HG03175 (cell line): Measurements from ENCODE around the gene CLASP2.

Source experiments
- ATAC-seq: cut with Tn5 transposase; IDR thresholded peaks from one replicate; pipeline ENCODE4 v1.9.1; 2021; ENCODE audit warnings: mild to moderate bottlenecking, moderate library complexity; ENCODE audit not compliant: unreplicated experiment

Gene CLASP2

DNA sequence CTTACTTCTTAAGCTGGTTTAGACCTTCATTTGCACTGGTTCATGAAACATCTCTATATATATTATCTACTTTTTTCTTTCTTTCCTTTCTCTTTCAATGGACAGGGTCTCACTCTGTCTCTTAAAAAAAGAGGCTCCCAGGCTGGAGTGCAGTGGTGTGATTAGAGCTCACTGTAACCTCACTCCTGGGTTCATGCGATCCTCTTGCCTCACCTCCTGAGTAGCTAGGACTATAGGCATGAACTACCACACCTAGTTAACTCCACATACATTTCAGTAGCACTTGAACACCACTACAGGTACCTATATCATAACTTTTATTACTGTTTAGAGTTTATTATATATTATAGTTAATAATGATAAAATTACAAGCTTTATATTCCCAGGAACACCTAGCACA lies 160.8 kb downstream of the CLASP2 start:
- no peak for ATAC-seq

DNA sequence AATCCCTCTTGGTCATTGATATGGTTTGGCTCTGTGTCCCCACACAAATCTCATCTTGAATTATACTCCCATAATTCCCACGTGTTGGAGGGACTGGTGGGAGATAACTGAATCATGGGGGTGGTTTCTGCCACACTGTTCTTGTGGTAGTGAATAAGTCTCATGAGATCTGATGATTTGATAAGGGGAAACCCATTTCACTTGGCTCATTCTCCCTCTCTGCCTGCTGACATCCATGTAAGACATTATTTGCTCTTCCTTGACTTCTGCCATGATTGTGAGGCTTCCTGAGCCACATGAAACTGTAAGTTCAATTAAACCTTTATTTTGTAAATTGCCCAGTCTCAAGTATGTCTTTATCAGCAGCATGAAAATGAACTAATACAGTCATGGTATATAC lies 171.0 kb downstream of the CLASP2 start:
- no peak for ATAC-seq

DNA sequence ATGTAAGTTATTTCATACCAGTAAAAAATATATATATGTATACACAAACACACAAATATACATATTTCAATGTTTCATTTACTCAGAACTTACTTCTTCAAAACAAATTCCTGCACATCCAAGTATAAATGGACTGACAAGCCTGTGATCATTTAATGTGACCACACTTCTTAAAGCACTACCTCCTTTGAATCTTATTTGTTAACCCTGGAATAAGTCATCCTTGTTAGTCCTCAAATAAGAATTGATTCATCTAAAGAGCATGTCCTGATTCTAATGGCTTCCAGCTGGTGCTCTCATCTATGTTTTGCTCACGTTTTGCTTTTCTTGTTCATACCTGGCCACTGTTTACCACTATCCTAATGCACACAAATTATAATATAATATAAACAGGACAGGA lies 173.9 kb downstream of the CLASP2 start:
- no peak for ATAC-seq

DNA sequence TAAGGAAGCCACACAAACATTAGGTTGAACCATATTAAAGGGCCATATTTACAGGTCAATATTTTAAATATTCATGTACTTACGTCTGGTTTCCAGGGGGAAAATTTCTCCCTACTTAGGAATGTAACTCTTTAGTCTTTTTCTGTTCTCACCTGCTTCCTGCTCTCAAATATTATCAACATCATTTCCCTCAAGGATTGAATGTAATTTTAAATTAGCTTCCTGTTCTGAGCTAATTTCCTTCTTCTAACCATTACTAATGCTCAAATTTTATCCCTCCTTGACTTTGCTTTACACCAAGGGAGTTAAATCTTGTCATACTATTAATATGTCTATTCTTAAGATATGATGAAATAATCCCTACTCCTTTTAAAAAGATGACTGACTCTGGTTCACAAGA lies 174.5 kb downstream of the CLASP2 start:
- ATAC-seq = no peak

DNA sequence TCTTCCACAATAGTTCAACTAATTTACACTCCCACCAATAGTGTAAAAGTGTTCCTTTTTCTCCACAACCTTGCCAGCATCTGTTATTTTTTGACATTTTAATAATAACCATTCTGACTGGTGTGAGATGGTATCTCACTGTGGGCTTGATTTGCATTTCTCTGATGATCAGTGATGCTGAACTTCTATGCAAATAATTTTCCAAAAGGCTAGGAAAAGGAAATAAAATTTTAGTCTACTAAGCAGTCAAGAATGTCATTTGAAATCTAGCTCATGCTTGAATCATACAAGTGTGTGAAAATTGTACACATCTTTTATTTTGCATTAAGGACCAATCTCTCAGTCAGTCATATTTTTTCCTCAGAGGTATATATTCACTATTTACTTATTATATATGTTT lies 176.1 kb downstream of the CLASP2 start:
- no peak for ATAC-seq

- no peak for ATAC-seq
Observed at GRCh38 chr3:33538678-33539339, 179.2 kb downstream of the CLASP2 start.

DNA sequence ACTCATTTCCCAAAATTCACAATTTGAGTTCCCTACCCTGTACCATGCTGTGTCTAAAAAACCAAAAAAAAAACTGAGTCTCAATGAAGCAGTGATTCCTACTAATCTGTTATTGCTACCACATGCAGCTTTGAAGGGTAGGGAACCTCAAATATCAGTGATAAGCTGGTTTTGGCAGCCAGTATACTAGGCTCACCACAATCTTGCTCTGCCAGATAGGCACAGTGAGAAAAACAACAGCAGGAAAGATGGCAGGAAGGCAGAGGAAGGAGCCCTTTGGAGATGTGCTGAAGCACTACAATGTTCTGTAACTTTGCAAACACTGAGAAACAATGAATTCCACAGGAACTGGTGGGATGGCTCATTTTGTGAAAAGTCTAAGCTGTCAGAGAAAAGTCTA lies 180.9 kb downstream of the CLASP2 start:
- ATAC-seq = no peak

DNA sequence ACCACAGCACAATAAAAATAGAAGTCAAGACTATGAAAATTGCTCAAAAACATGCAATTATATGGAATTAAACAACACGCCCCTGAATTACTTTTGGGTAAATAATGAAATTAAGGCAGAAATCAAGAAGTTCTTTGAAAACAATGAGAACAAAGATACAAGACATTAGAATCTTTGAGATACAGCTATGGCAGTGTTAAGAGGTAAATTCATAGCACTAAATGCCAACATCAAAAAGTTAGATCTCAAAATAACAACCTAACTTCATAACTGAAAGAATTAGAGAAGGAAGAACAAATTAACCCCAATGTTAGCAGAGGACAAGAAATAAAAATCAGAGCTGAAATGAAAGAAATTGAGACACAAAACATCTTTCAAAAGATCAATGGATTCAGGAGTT lies 191.3 kb downstream of the CLASP2 start:
- ATAC-seq = no peak

DNA sequence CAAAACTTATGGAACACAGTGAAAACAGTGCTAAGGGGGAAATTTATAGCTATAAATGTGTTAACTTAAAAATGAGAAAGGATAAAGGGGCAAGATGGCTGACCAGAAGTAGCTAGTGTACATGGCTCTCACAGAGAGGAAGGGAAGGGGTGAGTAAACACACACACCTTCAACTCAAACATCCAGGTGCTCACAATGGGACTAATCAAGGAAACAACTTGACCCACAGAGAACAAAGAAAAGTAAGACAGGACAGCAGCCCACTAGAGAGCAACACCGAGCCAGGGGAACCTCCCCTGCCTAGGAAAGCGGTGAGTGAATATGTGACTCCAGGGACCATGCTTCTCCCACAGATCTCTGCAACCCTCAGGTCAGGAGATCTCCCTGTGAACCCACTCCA lies 192.8 kb downstream of the CLASP2 start:
- ATAC-seq = no peak

- no peak for ATAC-seq
Observed at GRCh38 chr3:33523093-33523667, 194.9 kb downstream of the CLASP2 start.

GRCh38 chr3:33521736-33522135 lies 196.3 kb downstream of the CLASP2 start:
- ATAC-seq = no peak

GRCh38 chr3:33513262-33513863 lies 204.7 kb downstream of the CLASP2 start:
- no peak for ATAC-seq

- no peak for ATAC-seq
Observed at GRCh38 chr3:33505027-33505426, 213.0 kb downstream of the CLASP2 start.

DNA sequence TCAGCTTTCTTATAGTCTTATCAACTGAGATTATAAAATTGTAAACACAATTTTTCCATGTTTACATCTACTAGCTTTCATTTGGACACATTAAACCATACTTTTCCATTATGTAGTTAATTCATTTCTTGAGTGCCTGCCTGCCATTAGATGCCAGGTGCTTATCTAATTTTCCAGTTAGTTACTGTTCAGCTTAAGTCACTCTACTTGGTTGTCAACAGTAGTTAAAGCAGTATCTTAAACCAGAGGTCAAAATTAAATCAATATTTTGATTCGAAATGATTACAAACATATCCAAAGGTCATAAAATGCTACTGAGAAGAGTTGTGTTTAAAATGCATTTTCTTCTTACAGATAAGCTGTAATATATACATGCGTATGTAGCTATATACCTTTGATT lies 221.6 kb downstream of the CLASP2 start:
- no peak for ATAC-seq

DNA sequence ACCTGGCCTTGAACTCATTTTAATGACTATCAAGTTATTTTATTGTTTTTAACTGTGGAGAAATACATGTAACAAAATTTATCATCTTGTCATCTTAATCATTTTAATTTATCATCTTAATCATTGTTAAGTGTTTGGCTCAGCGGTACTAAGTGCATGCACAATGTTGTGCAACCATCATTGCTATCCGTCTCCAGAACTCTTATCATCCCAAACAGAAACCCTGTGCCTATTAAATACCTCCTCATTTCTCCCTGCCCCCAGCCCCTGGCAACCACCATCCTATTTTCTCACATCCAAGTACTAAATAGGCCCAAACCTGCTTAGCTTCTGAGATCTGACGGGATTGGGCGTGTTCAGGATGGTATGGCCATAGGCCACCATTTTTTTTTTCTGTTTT lies 226.3 kb downstream of the CLASP2 start:
- ATAC-seq = no peak

DNA sequence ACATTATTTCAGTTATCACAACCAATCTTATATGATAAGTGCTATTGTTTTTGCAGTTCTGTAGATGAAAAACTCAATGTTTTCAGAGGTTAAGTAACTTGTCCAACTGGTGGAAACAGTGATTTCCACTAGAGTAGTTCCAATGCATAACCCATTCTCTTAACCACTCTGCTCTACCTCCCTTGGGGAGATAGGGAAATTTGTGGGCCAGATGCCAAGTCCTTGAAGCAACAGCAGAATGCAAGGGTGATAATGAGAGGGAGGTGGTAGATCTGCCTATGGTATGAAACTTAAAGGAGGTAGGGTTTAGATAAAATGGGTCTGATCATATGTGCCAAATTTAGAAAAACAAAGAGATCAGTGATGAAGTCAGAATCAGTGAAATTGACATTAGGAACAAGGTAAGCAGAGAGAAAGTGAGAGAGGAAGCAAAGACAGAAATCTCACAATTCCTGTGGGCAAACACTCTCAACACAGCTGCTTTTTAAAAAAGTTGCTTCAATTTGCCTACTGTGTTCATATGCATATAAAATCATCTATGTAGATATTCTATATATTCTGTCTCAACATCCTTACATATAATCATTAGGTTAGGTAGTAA lies 227.3 kb downstream of the CLASP2 start:
- no peak for ATAC-seq

- no peak for ATAC-seq
Observed at GRCh38 chr3:33488683-33489082, 229.4 kb downstream of the CLASP2 start.

DNA sequence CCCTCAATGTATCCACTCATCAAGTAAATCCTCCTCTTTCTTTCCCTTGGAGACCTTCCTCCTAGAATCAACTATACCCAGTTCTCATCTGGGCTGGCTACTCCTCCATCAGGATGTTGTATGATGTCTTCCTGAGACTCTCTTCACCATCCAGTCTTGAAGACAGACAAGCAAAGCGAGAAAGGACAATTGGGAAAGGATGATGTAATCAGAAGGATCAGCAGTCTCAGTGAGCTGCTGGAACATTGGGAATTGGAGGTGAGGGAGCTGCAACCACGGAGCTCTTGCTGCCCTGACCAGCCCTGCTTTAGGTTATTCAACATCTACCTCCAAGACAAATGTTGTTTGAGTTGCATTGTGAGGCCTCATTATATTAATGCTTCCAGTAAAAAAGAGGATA lies 229.8 kb downstream of the CLASP2 start:
- ATAC-seq = no peak

DNA sequence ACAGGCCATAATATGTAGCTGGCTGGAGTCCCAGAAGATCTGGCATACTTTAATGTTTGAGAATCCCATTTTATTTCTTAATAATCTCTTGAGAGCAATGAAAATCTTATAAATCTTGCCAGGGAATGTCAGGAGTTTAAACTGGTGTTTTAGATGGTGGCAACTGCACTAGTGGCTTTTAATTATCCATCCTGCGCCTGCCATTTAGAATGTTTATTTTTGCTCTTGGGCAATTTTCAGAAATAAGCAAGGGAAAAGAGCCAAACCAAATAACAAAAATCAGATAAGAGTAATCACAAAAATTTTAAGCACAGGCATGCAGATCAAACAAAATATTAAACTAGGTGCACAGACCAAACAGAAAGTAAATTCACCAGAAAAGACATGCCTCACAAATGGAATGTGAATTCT lies 235.9 kb downstream of the CLASP2 start:
- no peak for ATAC-seq

- no peak for ATAC-seq
Observed at GRCh38 chr3:33474896-33475295, 243.2 kb downstream of the CLASP2 start.

DNA sequence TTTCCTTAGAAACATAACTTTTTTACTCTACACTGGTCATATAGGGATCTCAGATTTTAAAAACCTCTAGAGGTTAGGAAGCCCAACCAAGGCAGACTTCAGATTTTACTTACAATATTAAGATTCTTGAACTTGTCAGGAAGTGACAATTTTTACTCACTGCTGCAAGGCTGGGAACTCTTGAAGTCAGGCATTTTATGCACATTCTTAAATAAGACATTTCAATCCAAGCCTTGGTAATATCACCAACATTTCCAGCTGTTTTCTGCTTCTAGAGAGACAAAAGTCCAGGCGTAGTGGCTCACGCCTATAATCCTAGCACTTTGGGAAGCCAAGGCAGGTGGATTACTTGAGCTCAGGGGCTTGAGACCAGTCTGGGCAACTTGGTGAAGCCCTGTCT lies 244.2 kb downstream of the CLASP2 start:
- ATAC-seq = no peak

- ATAC-seq = no peak
Observed at GRCh38 chr3:33467786-33468185, 250.3 kb downstream of the CLASP2 start.
